Cardiac fibroblast (primary cell): Measurements from ENCODE around the gene CR1.
A peak's percentile ranks its signal among the peaks of the same experiment; 100 is the strongest.
"Not testable (repeated sequence)": the region's sequence is repeated elsewhere in the genome, so short reads cannot be mapped to it uniquely, and the experiment has no call there.

ENCODE experiments used
- DNase-seq, 2 donors: peaks; one replicate each; pipeline versions ENCODE4 v3.0.0 to v3.0.0-alpha.2; 2010; ENCODE audit warnings: low read depth in 2 of 2
- H3K4me3 ChIP-seq, 2 donors: replicated peaks in 1 of 2; 1 replicate in 1 of 2; 2 replicates in 1 of 2; pipeline ENCODE4 v1.5.1; 2011; ENCODE audit warnings: low read depth in 2 of 2, low read length in 2 of 2, mild to moderate bottlenecking in 2 of 2, moderate library complexity in 1 of 2
- CTCF ChIP-seq: IDR thresholded peaks from one replicate; pipeline ENCODE4 v1.5.1; 2011; ENCODE audit warnings: low read depth, mild to moderate bottlenecking, low read length, inconsistent platforms

Gene CR1

GRCh38 chr1:207628776-207629175 is 132.8 kb downstream of the CR1 start:
- no peak for TF ChIP-seq CTCF

GRCh38 chr1:207631137-207631536 is 135.2 kb downstream of the CR1 start:
- no peak for TF ChIP-seq CTCF
- DNase-seq, result no peak
- H3K4me3 ChIP-seq, result no peak overlapping the region

More at GRCh38 chr1:207628776-207629175, 132.8 kb downstream of the CR1 start:
- peak in 1 of 2 donors; percentile 23 for DNase-seq
- no peak overlapping the region for H3K4me3 ChIP-seq

- no peak for TF ChIP-seq CTCF
- no peak for DNase-seq
- no peak overlapping the region for H3K4me3 ChIP-seq
Measured at GRCh38 chr1:207633226-207633625, 137.3 kb downstream of the CR1 start.

- DNase-seq, H3K4me3 ChIP-seq: not testable (repeated sequence)
Measured at GRCh38 chr1:207633699-207634289, 137.8 kb downstream of the CR1 start.

- not testable (repeated sequence) for DNase-seq
Measured at GRCh38 chr1:207634293-207634692, 138.3 kb downstream of the CR1 start.

GRCh38 chr1:207635569-207636186 is 139.7 kb downstream of the CR1 start:
- not testable (repeated sequence) for H3K4me3 ChIP-seq, DNase-seq

More at GRCh38 chr1:207634293-207634692, 138.3 kb downstream of the CR1 start:
- H3K4me3 ChIP-seq, result not testable (repeated sequence)

GRCh38 chr1:207638487-207639145 is 142.7 kb downstream of the CR1 start:
- not testable (repeated sequence) for DNase-seq, H3K4me3 ChIP-seq

GRCh38 chr1:207639362-207639761 is 143.4 kb downstream of the CR1 start:
- not testable (repeated sequence) for DNase-seq, H3K4me3 ChIP-seq

- TF ChIP-seq CTCF, result no peak
- DNase-seq, result no peak
- H3K4me3 ChIP-seq, result peak overlapping the region; percentile 62 to 65
Measured at GRCh38 chr1:207644166-207644851, 148.4 kb downstream of the CR1 start.
